ENCODE data around the gene ACOT4.
"Not testable (repeated sequence)": the region's sequence is repeated elsewhere in the genome, so short reads cannot be mapped to it uniquely, and the experiment has no call there.

DNA sequence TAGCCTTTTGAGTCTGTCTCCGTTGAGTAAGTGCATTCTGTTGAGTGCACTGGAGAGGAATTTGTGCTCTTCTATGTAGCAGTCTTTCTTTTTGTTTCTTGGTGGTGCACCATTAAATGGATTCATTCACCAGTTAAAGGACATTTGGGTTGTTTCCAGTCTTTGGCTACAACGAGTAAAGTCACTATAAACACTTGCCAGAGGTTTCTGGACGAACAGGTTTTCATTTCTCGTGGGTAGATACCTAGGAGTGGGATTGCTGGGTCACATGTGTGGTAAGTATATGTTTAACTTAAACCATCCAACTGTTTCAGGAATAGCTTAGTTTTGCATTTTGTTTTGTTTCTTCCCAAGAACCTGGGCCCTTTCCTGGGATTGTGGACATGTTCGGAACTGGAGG is 18.6 kb upstream of the ACOT4 start:
- not testable (repeated sequence) for TF ChIP-seq POLR2A (IDR thresholded peaks at IDR 0.05)
- TF ChIP-seq, protein P1, sequence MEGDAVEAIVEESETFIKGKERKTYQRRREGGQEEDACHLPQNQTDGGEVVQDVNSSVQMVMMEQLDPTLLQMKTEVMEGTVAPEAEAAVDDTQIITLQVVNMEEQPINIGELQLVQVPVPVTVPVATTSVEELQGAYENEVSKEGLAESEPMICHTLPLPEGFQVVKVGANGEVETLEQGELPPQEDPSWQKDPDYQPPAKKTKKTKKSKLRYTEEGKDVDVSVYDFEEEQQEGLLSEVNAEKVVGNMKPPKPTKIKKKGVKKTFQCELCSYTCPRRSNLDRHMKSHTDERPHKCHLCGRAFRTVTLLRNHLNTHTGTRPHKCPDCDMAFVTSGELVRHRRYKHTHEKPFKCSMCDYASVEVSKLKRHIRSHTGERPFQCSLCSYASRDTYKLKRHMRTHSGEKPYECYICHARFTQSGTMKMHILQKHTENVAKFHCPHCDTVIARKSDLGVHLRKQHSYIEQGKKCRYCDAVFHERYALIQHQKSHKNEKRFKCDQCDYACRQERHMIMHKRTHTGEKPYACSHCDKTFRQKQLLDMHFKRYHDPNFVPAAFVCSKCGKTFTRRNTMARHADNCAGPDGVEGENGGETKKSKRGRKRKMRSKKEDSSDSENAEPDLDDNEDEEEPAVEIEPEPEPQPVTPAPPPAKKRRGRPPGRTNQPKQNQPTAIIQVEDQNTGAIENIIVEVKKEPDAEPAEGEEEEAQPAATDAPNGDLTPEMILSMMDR (IDR thresholded peaks at IDR 0.05): not testable (repeated sequence)

Data from stomach (tissue), 4 donors.